HFFc6 (cell line): ENCODE data around the gene KCNMA1. TPM values are rescaled to one million over a fixed set of nuclear protein-coding genes. Genes with fewer than 3 reads are reported as not detected.

Source experiments
- DNase-seq: peaks from one replicate; pipeline ENCODE4 v3.0.0-alpha.2; 2018
- H3K27ac Mint-ChIP-seq: 2 replicates; pipeline ENCODE4 v1.8.0; 2020; ENCODE audit warnings: mild to moderate bottlenecking, mixed read lengths
- H3K27me3 Mint-ChIP-seq: 2 replicates; pipeline ENCODE4 v1.8.0; 2021; ENCODE audit warnings: mild to moderate bottlenecking, moderate library complexity, mixed read lengths; ENCODE audit not compliant: insufficient read depth
- H3K36me3 Mint-ChIP-seq: 2 replicates; pipeline ENCODE4 v1.8.0; 2021; ENCODE audit warnings: low read depth, mixed read lengths
- H3K4me1 Mint-ChIP-seq: 2 replicates; pipeline ENCODE4 v1.8.0; 2020; ENCODE audit warnings: low read depth, mixed read lengths
- H3K4me3 Mint-ChIP-seq: 2 replicates; pipeline ENCODE4 v1.8.0; 2020; ENCODE audit warnings: mild to moderate bottlenecking, moderate library complexity, mixed read lengths
- H3K9me3 Mint-ChIP-seq: 2 replicates; pipeline ENCODE4 v1.8.0; 2020; ENCODE audit warnings: mild to moderate bottlenecking, mixed read lengths
- CTCF ChIP-seq: fragments of 200-600 bp; sonication (generic); IDR thresholded peaks from 2 replicates; pipeline ENCODE4 v1.5.0; 2021; ENCODE audit warnings: antibody characterized with exemption, mild to moderate bottlenecking
- total RNA-seq, 6 experiments: library from RNA; stranded (reverse); fragmentation: NEBNext Ultra II Directional; extraction: Animal tissue kit (Norgen Biotek cat#: 25700); gene quantifications; 2 replicates in 1 of 6; 3 replicates in 5 of 6; pipeline ENCODE4 v1.2.3, GENCODE V29; 2021

KCNMA1 gene
- total RNA-seq, 6 experiments from 2014 or later = 87.1 to 191 (median 93.5) TPM

GRCh38 chr10:77236700-77237099, 400.9 kb downstream of the KCNMA1 start:
- Mint-ChIP-seq H3K27ac (peak overlapping the region; percentile 53), H3K4me3 (no peak overlapping the region), H3K27me3 (no peaks in the 10 kb centered on the region), H3K36me3 (peaks cover 14% of the 10 kb centered on the region), H3K9me3 (no peaks in the 10 kb centered on the region), H3K4me1 (peaks cover 69% of the 10 kb centered on the region)
- DNase-seq = peak; percentile 59
- TF ChIP-seq CTCF = no peak

- H3K36me3 Mint-ChIP-seq = peaks cover 14% of the 10 kb centered on the region
- no peaks in the 10 kb centered on the region for H3K9me3 Mint-ChIP-seq
- no peaks in the 10 kb centered on the region for H3K27me3 Mint-ChIP-seq
- no peak for DNase-seq
- peaks cover 76% of the 10 kb centered on the region for H3K4me1 Mint-ChIP-seq
- H3K4me3 Mint-ChIP-seq = no peak overlapping the region
- H3K27ac Mint-ChIP-seq = no peak overlapping the region
- no peak for TF ChIP-seq CTCF
Measured at GRCh38 chr10:77236029-77236428, 401.6 kb downstream of the KCNMA1 start.

- H3K4me1 Mint-ChIP-seq = peaks cover 76% of the 10 kb centered on the region
- no peak for DNase-seq
- no peaks in the 10 kb centered on the region for H3K27me3 Mint-ChIP-seq
- H3K4me3 Mint-ChIP-seq = no peak overlapping the region
- no peak for TF ChIP-seq CTCF
- H3K27ac Mint-ChIP-seq = no peak overlapping the region
- H3K9me3 Mint-ChIP-seq = no peaks in the 10 kb centered on the region
- peaks cover 14% of the 10 kb centered on the region for H3K36me3 Mint-ChIP-seq
Measured at GRCh38 chr10:77234599-77234998, 403.0 kb downstream of the KCNMA1 start.

- TF ChIP-seq CTCF = no peak
- Mint-ChIP-seq H3K4me3 (no peak overlapping the region), H3K9me3 (no peaks in the 10 kb centered on the region), H3K27ac (no peak overlapping the region), H3K27me3 (no peaks in the 10 kb centered on the region), H3K36me3 (peaks cover 14% of the 10 kb centered on the region), H3K4me1 (peaks cover 79% of the 10 kb centered on the region)
- DNase-seq = no peak
Measured at GRCh38 chr10:77233466-77233865, 404.1 kb downstream of the KCNMA1 start.

DNA sequence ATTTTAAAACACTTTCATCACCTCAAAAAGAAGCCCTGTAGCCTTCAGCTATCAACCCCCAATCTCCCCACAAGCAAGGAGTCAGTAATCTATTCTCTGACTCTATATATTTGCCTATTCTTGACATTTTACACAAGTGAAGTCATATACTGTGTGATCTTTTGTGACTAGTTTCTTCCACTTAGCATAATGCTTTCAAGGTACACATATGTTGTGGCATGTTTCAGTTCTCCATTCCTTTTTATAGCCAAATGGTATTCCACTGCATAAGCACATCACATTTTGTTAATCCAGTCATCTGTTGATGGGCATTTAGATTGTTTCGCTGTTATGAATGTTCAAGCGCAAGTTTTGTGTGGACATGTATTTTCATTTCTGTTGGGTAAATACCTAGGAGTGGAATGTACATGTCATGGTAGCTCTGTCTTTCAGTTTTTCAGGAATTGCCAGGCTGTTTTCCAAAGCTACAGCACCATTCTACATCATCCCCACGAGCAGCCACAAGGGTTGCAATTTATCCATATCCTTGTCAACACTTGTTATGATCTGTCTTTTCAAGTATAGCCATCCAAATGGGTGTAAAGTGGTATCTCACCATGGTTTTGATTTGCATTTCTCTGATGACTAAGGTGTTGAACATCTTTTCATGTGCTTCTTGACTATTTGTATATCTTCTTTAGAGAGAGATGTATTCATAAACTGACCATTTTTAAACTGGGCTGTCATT, 405.6 kb downstream of the KCNMA1 start:
- no peak for TF ChIP-seq CTCF
- H3K9me3 Mint-ChIP-seq = no peaks in the 10 kb centered on the region
- H3K27me3 Mint-ChIP-seq = no peaks in the 10 kb centered on the region
- peaks cover 14% of the 10 kb centered on the region for H3K36me3 Mint-ChIP-seq
- DNase-seq = no peak
- no peak overlapping the region for H3K4me3 Mint-ChIP-seq
- 0 out of 2 replicates have a peak overlapping the region, but pooled peaks have one; percentile 9 for H3K27ac Mint-ChIP-seq
- H3K4me1 Mint-ChIP-seq = peaks cover 79% of the 10 kb centered on the region
